ENCODE data around the gene LRRC37A3. TPM values are rescaled to one million over a fixed set of nuclear protein-coding genes. Genes with fewer than 3 reads are reported as not detected.
"Not testable (repeated sequence)": the region's sequence is repeated elsewhere in the genome, so short reads cannot be mapped to it uniquely, and the experiment has no call there.

LRRC37A3 gene
- polyA plus RNA-seq, 6 donors from 2014 or later, result 0.67 to 2.4 (median 1.1) TPM; not detected in 1

DNA sequence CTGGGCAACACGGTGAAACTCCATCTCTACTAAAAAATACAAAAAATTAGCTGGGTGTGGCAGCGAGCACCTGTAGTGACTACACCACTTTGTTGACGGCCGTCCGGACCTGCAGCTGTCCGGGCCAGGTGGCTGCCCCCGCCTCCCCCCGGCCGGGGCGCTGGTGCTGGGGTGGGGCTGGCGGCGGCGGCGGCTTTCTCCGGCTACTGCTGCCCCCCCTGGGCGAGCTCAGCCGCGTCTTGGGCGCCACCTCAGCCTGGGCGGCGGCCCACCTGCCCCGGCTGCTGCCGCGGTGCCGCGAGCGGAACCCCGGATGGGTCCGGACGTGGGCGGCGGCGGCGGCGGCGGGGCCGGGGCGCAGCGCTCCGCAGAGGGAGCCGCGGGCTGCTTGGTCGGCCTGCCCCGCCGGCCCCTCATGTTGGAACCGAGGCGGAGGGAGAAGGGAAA, 413 bp downstream of the LRRC37A3 start:
- Mint-ChIP-seq H3K4me1 (peaks cover 10 to 40% (median 34%) of the 10 kb centered on the region in 3 donors), H3K27ac (peak overlapping the region in 5 of 6 donors; percentile 94 to 98 (median 98)), H3K4me3 (peak overlapping the region; percentile 87 to 96 (median 94))
- not testable (repeated sequence) for H3K27me3 Mint-ChIP-seq, H3K36me3 Mint-ChIP-seq, H3K9me3 Mint-ChIP-seq
- DNase-seq (peak; percentile 80), ATAC-seq (ENCODE audit: low read depth in 2 of 2) (peak; percentile 55 to 56)

DNA sequence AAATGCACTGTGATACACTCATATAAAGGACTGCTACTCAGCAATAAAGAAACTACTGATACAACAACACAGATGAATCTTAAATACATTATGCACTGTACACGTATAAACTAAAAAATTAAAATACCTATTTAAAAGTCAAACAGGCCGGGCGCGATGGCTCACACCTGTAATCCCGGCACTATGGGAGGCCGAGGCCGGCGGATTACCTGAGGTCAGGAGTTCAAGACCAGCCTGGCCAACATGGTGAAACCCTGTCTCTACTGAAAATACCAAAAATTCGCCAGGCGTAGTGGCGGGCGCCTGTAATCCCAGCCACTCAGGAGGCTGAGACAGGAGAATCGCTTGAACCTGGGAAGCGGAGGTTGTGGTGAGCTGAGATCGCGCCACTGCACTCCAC, 1.7 kb downstream of the LRRC37A3 start:
- ATAC-seq (ENCODE audit: low read depth in 2 of 2); DNase-seq; H3K27ac Mint-ChIP-seq; H3K36me3 Mint-ChIP-seq; H3K4me3 Mint-ChIP-seq; H3K9me3 Mint-ChIP-seq; H3K27me3 Mint-ChIP-seq: not testable (repeated sequence)
- peaks cover under 1 to 26% (median 22%) of the 10 kb centered on the region in 3 donors for H3K4me1 Mint-ChIP-seq

DNA sequence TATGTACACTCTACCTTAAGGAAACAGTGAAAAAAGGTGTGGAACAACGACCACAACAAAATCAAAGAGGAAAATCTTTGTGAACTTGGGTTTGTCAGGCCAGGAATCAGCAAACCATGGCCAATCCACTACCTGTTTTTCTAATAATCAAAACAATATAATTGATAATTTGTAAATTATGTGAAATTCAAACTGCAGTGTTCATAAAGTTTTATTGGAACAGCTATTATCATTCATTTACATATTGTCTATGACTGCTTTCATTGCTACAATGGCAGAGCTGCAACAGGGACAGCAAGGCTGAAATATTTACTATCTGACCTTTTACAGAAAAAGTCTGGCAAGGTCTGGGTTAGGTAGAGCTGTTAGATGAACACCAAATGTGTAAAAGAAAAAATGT, 4.0 kb downstream of the LRRC37A3 start:
- ATAC-seq (ENCODE audit: low read depth in 2 of 2); DNase-seq; H3K4me1 Mint-ChIP-seq; H3K9me3 Mint-ChIP-seq; H3K36me3 Mint-ChIP-seq; H3K27me3 Mint-ChIP-seq: not testable (repeated sequence)
- Mint-ChIP-seq H3K4me3 (peak overlapping the region in 1 of 8 donors; percentile 54), H3K27ac (peak overlapping the region in 1 of 6 donors; percentile 9)

DNA sequence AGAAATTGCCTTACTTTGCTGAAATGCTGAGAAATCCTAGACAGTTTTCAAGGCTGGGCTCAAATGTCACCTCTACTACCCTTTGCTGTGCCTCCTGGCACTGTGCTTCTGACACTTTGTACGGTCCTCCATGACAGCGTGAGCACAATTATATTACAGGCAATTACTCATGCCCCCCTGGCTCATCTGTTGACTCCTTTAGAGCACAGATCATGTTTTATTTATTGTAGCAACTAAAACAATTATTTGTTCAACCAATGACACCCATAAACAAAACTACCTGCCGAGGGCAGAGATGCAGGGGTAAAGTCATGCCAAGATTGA, 9.1 kb downstream of the LRRC37A3 start:
- not testable (repeated sequence) for ATAC-seq (ENCODE audit: low read depth in 2 of 2); DNase-seq; H3K27ac Mint-ChIP-seq; H3K27me3 Mint-ChIP-seq; H3K36me3 Mint-ChIP-seq; H3K9me3 Mint-ChIP-seq; H3K4me3 Mint-ChIP-seq; H3K4me1 Mint-ChIP-seq

DNA sequence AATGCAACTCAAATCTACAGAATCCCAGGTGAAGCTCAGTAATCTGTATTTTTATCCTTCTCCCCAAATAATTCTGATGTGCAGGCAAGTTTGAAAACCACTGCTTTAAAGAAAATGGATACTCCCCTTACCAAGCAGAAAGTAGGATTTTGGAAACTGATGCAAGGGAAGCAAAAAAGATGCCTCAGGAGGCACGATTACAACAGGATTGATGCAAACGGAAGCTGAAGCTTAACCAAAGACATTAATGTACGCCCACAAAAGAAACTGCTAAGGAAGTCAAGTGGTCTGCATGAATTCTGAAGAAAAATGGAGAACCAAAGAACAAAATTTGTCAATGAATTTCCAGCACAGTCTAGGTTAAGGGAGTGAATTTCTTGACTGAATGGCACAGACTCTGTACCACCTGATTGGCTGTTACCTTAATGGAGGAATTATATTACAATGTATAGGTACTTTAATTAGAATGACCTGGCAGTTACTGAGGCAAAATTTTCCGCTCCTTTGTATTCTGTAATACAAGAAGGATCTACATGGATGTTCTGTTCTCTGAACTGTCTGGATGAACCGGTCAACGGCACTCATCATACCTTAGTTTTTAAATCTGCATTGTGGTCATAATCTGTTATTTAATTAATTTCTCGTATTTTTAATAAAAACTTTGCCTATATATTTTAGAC, 9.6 kb downstream of the LRRC37A3 start:
- not testable (repeated sequence) for H3K9me3 Mint-ChIP-seq; H3K36me3 Mint-ChIP-seq; H3K4me1 Mint-ChIP-seq; DNase-seq; H3K4me3 Mint-ChIP-seq; H3K27me3 Mint-ChIP-seq; ATAC-seq (ENCODE audit: low read depth in 2 of 2)
- H3K27ac Mint-ChIP-seq, result peak overlapping the region in 2 of 6 donors; percentile 39 to 48

DNA sequence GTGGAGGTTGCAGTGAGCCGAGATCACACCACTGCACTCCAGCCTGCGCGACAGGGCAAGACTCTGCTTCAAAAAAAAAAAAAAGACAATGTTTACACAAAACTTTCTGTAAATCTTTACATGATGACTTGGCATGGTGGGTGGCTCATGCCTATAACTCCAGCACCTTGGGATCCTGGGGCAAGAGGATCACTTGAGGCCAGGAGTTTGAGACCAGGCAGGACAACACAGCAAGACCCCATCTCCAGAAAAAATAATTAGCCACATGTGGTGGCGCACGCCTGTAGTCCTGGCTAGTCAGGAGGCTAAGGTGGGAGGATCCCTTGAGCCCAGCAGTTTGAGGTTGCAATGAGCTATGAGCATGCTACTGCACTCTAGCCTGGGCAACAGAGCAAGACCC, 15.2 kb downstream of the LRRC37A3 start:
- not testable (repeated sequence) for ATAC-seq (ENCODE audit: low read depth in 2 of 2); H3K4me3 Mint-ChIP-seq; DNase-seq; H3K27ac Mint-ChIP-seq; H3K36me3 Mint-ChIP-seq; H3K9me3 Mint-ChIP-seq; H3K4me1 Mint-ChIP-seq; H3K27me3 Mint-ChIP-seq

DNA sequence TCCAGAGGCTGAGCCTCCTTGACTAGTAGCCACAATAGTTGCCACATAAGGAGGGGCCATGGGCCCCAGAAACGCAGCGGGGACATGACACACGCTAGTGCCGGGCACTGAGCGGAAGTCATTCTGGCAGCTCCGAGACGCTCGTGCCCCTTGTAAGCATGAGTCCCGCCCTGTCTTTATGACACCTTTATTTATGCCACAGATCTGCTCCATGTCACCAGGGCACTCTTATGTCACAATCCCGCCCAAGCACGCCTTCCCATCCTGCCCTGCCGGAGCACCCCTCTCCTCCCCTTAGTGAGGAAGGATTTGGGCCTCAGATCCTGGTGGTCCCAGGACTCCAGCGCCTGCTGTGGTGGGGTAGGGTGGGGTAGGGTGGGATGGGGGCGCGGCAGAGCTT, 22.1 kb downstream of the LRRC37A3 start:
- H3K4me3 Mint-ChIP-seq; ATAC-seq (ENCODE audit: low read depth in 2 of 2); H3K36me3 Mint-ChIP-seq; DNase-seq; H3K9me3 Mint-ChIP-seq; H3K27me3 Mint-ChIP-seq; H3K4me1 Mint-ChIP-seq: not testable (repeated sequence)
- peak overlapping the region in 1 of 6 donors; percentile 78 for H3K27ac Mint-ChIP-seq

DNA sequence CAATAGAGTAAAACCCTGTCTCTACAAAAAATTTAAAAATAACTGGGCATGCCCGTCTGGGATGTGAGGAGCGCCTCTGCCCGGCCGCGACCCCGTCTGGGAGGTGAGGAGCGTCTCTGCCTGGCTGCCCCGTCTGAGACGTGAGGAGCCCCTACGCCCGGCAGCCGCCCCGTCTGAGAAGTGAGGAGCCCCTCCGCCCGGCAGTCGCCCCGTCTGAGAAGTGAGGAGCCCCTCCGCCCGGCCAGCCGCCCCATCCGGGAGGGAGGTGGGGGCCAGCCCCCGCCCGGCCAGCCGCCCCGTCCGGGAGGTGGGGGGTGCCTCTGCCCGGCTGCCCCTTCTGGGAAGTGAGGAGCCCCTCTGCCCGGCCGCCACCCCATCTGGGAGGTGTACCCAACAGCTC, 45.1 kb downstream of the LRRC37A3 start:
- not testable (repeated sequence) for DNase-seq; H3K4me1 Mint-ChIP-seq; H3K36me3 Mint-ChIP-seq; H3K4me3 Mint-ChIP-seq; H3K27me3 Mint-ChIP-seq; ATAC-seq (ENCODE audit: low read depth in 2 of 2); H3K27ac Mint-ChIP-seq
- H3K9me3 Mint-ChIP-seq, result peaks cover 2 to 12% (median 5%) of the 10 kb centered on the region in 7 donors

DNA sequence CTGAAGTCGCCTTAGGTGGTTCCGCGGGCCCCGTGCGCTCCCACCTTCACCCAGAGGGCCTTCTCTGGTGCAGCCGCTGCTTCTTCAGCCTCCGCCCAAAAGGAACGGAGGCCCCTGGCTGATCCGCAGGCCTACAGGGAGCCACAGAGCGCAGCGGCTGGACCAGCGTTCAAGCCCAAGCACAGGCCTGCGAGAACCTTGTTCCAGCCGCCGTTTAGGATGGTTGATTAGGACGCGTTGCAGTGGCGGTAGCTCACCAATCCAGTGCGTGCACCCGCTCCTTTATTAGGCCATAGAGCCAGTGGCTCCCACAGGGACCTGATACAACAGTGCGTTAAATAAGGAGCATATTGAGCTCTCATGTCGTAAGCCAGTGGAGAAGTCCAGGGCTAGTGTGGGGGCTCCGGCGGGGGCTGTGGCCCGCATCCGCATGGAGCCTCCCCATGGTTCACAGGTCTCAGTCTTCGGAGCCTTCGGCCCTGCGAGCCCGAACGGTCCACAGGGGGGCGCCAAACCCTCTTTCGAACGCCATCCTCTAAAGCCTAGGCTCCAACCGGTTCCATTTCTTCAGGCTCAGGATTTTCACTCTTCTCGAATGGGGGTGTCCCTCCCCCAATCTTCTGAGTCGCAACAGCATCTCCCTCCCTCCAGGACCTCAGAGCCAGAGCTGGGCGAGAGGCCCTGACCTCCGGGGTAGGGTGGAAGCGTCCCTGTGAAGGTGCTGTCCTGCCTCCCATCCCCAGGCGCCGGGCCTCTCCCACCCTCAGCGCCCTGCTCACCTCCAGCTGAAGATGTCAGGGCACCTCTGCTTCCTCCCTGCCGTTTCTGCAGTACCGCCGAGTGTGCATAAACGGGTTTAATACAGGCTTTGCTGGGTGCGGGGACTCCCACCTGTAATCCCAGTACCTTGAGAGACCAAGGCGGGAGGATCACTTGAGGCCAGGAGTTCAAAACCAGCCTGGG, 71.5 kb downstream of the LRRC37A3 start:
- not testable (repeated sequence) for H3K4me1 Mint-ChIP-seq, H3K27ac Mint-ChIP-seq, H3K9me3 Mint-ChIP-seq, H3K27me3 Mint-ChIP-seq, H3K36me3 Mint-ChIP-seq, H3K4me3 Mint-ChIP-seq
- DNase-seq, result peak; percentile 63
- ATAC-seq (ENCODE audit: low read depth in 2 of 2), result peak; percentile 88 to 93

DNA sequence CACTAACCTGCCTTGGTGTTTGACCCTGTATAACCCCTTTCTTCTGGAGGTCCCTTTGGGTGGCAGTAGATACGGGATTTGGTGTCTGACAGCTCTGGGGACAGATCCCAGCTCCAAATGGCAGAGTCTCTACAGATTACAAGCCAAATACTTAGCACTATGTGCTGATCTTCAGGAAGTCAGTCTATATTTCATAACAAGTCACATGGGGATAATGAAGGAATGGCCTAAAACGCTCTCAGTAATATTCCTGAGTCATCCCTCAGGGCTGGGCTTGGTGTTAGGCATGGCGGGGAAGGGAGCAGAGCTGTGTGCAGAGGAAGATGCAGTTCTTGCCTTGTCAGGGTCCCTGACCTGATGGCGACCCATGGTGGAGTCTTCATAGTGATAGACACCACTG, 72.4 kb downstream of the LRRC37A3 start:
- not testable (repeated sequence) for H3K27ac Mint-ChIP-seq; ATAC-seq (ENCODE audit: low read depth in 2 of 2); H3K4me3 Mint-ChIP-seq; H3K4me1 Mint-ChIP-seq; H3K9me3 Mint-ChIP-seq; DNase-seq; H3K27me3 Mint-ChIP-seq; H3K36me3 Mint-ChIP-seq

DNA sequence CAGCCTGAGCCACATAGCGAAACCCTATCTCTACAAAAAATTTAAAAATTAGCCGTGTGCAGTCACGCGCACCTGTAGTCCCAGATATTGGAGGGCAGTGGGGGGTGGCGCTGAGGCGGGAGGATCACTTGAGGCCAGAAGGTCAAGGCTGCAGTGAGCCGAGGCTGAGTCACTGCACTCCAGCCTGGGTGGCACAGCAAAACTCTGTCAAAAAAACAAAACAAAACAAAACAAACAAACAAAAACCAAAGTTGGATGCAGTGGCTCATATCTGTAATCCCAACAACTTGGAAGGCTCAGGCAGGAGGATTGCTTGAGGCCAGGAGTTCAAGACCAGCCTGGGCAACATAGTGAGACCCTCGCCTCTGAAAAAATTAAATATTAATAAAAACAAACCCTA, 75.4 kb downstream of the LRRC37A3 start:
- H3K27ac Mint-ChIP-seq; ATAC-seq (ENCODE audit: low read depth in 2 of 2); H3K4me3 Mint-ChIP-seq; DNase-seq; H3K27me3 Mint-ChIP-seq; H3K4me1 Mint-ChIP-seq; H3K9me3 Mint-ChIP-seq; H3K36me3 Mint-ChIP-seq: not testable (repeated sequence)

DNA sequence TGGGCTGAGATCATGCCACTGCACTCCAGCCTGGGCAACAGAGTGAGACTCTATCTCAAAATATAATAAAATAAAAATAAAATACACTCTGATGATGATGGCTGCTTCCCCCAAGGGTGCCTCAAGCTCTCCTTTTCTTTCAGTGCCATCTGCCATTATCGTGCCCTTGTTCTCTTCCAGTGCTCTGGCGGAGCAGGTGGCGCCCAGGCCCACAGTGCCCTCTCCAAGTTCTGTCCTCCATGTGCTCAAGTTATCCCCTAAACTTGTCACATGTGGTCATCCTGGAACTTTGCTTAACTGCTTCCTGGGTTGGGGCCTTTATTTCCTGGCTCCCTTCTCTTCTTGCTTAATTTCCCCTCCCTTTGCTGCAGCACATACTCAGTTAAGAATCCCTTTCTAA, 76.4 kb downstream of the LRRC37A3 start:
- not testable (repeated sequence) for H3K4me1 Mint-ChIP-seq; H3K27me3 Mint-ChIP-seq; ATAC-seq (ENCODE audit: low read depth in 2 of 2); H3K9me3 Mint-ChIP-seq; H3K4me3 Mint-ChIP-seq; H3K36me3 Mint-ChIP-seq; DNase-seq
- H3K27ac Mint-ChIP-seq, result peak overlapping the region in 1 of 6 donors; percentile 54

DNA sequence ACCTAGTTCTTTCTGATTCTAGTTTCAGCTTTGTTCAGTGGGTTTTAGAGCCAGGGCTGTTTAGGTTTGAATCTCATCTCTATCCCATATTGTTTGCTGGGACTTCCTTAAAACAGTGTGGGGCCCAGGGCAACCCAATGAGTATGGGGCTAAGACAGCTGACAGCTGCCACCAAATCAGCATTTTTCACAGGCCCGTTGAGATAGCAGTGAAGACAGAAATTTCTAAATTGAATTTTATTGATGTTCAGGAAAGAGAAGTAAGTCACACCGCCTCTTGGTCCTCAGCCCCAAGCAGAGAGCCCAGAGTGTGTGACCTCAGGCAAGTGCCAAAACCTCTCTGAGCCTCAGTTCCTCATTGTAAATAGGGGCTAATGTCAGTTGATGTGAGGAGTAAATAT, 78.3 kb downstream of the LRRC37A3 start:
- peak overlapping the region in 1 of 6 donors; percentile 38 for H3K27ac Mint-ChIP-seq
- ATAC-seq (ENCODE audit: low read depth in 2 of 2); DNase-seq; H3K4me3 Mint-ChIP-seq; H3K36me3 Mint-ChIP-seq; H3K27me3 Mint-ChIP-seq; H3K9me3 Mint-ChIP-seq: not testable (repeated sequence)
- H3K4me1 Mint-ChIP-seq, result peaks cover 10 to 13% (median 11%) of the 10 kb centered on the region in 3 donors

DNA sequence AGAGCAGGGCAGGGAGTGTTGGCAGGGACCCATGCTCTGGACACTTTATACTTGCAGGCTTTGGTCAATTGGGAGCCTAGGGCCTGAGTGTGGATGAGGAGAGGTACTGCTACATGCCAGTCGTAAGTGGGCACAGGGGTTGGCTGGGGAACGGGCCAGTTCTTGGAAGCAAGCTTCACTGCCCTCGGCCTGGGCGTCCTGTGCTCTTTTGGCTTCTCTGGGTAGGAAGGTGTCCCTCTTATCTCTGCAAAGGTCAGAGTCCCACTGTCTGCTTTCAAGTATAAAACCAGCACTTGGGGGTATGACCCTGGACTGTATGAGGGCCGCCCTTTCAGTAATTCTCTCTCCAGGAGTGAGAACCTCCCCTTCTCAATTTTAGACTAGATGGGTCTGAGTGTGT, 80.8 kb downstream of the LRRC37A3 start:
- peak overlapping the region in 1 of 6 donors; percentile 81 for H3K27ac Mint-ChIP-seq
- not testable (repeated sequence) for H3K9me3 Mint-ChIP-seq; ATAC-seq (ENCODE audit: low read depth in 2 of 2); H3K27me3 Mint-ChIP-seq; H3K36me3 Mint-ChIP-seq; DNase-seq
- peaks cover 20 to 31% (median 22%) of the 10 kb centered on the region in 3 donors for H3K4me1 Mint-ChIP-seq
- peak overlapping the region in 2 of 8 donors; percentile 53 for H3K4me3 Mint-ChIP-seq
